Measurements from ENCODE around the gene CLDN1.

GRCh38 chr3:190330936-190331734, 8.9 kb upstream of the CLDN1 start:
- TF ChIP-seq ZFP3 (CRISPR knock-in tag; IDR thresholded peaks at IDR 0.05) (no peak), RARB (CRISPR knock-in tag; IDR thresholded peaks at IDR 0.05) (no peak), OSR1 (CRISPR knock-in tag; IDR thresholded peaks at IDR 0.05) (no peak), PATZ1 (CRISPR knock-in tag; IDR thresholded peaks at IDR 0.05; ENCODE audit: borderline replicate concordance) (no peak), CSRNP3 (CRISPR knock-in tag; IDR thresholded peaks at IDR 0.05) (no peak), TCF4 (CRISPR knock-in tag; IDR thresholded peaks at IDR 0.05; ENCODE audit: borderline replicate concordance) (no peak), ZNF565 (CRISPR knock-in tag; conservative IDR thresholded peaks at IDR 0.05; ENCODE audit: low read depth) (no peak), PPARA (CRISPR knock-in tag; IDR thresholded peaks at IDR 0.05; ENCODE audit: borderline replicate concordance) (no peak), TSHZ2 (CRISPR knock-in tag; IDR thresholded peaks at IDR 0.05) (no peak)
